GM21360 (cell line): ENCODE measurements around the gene IZUMO1R.
"Not testable (repeated sequence)": the region's sequence is repeated elsewhere in the genome, so short reads cannot be mapped to it uniquely, and the experiment has no call there.

ENCODE experiments used
- ATAC-seq: cut with Tn5 transposase; IDR thresholded peaks from one replicate; pipeline ENCODE4 v1.9.1; 2021; ENCODE audit warnings: mild to moderate bottlenecking, moderate library complexity; ENCODE audit not compliant: unreplicated experiment

The IZUMO1R gene

GRCh38 chr11:94325681-94326080 lies 21.3 kb downstream of the IZUMO1R start:
- ATAC-seq, result peak; percentile 90

GRCh38 chr11:94326947-94327346 lies 22.6 kb downstream of the IZUMO1R start:
- ATAC-seq, result no peak

GRCh38 chr11:94328587-94329080 lies 24.3 kb downstream of the IZUMO1R start:
- ATAC-seq, result no peak

- no peak for ATAC-seq
Observed at GRCh38 chr11:94329501-94329900, 25.1 kb downstream of the IZUMO1R start.

GRCh38 chr11:94330789-94331188 lies 26.4 kb downstream of the IZUMO1R start:
- no peak for ATAC-seq

- ATAC-seq, result no peak
Observed at GRCh38 chr11:94332814-94333213, 28.4 kb downstream of the IZUMO1R start.

- no peak for ATAC-seq
Observed at GRCh38 chr11:94336033-94336432, 31.7 kb downstream of the IZUMO1R start.

- no peak for ATAC-seq
Observed at GRCh38 chr11:94338651-94339050, 34.3 kb downstream of the IZUMO1R start.

GRCh38 chr11:94342250-94342649 lies 37.9 kb downstream of the IZUMO1R start:
- ATAC-seq, result no peak

GRCh38 chr11:94343495-94343894 lies 39.1 kb downstream of the IZUMO1R start:
- ATAC-seq, result no peak

- ATAC-seq, result not testable (repeated sequence)
Observed at GRCh38 chr11:94346311-94346710, 41.9 kb downstream of the IZUMO1R start.

GRCh38 chr11:94350850-94351563 lies 46.6 kb downstream of the IZUMO1R start:
- ATAC-seq, result not testable (repeated sequence)
